NOMO-1 (cell line): ENCODE measurements around the gene MPV17L2.
A peak's percentile ranks its signal among the peaks of the same experiment; 100 is the strongest.
"Not testable (repeated sequence)": the region's sequence is repeated elsewhere in the genome, so short reads cannot be mapped to it uniquely, and the experiment has no call there.

Experiments
- DNase-seq, 2 experiments: peaks; one replicate each; lab custom pipeline; 2025; ENCODE audit not compliant: unreplicated experiment in 2 of 2; lab: John Stamatoyannopoulos, UW

MPV17L2 gene

DNA sequence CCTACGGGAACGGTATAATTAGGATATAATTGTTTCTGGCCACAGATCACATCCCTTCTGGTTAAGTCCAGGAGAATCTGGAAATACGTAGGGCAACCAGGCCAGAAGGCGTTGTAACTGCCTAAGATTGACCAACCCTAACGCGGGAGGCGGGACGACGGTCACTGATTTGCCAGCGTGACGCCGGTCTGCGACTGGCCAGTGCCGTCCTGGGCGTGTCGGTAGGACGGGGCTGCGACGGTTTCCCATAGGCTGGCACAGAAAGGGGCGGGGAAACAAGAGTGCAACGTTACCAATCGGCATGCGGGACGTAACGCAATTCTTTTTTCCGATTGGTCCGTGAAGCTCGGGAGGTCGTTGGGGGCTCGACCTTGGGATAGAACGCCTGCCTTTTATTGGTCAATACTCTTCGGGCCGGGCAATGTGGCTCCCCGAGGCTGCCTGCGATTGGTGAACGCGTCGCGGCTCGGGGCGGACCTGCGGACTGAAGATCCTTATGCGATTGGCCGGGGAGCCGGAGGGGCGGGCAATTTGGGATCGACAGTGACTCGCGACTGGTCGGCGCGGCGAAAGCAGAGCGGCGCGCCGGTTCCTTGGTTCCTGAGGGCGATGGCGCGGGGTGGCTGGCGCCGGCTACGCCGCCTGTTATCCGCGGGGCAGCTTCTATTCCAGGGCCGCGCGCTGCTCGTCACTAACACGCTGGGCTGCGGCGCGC lies at the start of gene MPV17L2:
Gene MPV17L2, plus strand, starts transcription at position 546 of the 715 bp plus-strand sequence. Its CDS starts 64 bp downstream, at position 610.
- peak; percentile 99 for DNase-seq

DNA sequence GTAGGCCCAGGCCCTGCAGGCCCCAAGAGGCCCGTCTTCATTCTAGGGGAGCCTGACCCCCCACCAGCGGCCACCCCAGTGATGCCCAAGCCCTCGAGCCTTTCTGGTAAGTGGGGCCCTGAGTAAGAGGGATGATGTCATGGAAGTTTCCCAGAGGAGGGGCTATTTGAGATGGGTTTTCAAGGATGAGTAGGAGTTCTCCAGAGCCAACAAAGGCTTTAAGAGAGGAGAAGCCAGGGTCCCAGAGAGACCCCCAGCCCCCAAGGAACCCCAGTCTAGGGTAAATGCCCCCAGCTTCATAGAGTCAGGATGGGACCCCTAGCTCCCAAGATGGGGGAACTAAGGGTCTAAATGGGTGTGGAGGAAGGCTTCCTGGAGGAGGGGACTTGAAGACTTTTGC lies 49.1 kb upstream of the MPV17L2 start:
- no peak for DNase-seq

DNA sequence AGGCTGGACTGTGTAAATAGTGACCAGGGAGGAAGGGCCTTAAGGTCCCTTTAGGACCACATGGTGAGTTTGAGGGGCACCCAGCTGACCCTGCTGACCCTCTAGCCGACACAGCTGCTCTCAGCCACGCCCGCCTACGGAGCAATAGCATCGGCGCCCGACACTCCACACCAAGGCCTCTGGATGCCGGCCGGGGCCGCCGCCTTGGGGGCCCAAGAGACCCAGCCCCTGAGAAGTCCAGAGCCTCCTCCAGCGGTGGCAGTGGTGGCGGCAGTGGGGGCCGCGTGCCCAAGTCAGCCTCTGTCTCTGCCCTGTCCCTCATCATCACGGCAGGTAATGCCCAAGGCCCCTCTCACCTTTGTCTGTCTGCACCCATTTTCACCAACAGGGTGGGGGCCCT lies 48.7 kb upstream of the MPV17L2 start:
- DNase-seq = no peak

GRCh38 chr19:18144906-18145305 lies 48.1 kb upstream of the MPV17L2 start:
- DNase-seq = no peak

- no peak for DNase-seq
These were observed 47.5 kb upstream of the MPV17L2 start for GRCh38 chr19:18145391-18145999.

- DNase-seq = no peak
These were observed 45.6 kb upstream of the MPV17L2 start for GRCh38 chr19:18147396-18147795.

GRCh38 chr19:18149596-18149975 lies 43.4 kb upstream of the MPV17L2 start:
- DNase-seq = no peak

DNA sequence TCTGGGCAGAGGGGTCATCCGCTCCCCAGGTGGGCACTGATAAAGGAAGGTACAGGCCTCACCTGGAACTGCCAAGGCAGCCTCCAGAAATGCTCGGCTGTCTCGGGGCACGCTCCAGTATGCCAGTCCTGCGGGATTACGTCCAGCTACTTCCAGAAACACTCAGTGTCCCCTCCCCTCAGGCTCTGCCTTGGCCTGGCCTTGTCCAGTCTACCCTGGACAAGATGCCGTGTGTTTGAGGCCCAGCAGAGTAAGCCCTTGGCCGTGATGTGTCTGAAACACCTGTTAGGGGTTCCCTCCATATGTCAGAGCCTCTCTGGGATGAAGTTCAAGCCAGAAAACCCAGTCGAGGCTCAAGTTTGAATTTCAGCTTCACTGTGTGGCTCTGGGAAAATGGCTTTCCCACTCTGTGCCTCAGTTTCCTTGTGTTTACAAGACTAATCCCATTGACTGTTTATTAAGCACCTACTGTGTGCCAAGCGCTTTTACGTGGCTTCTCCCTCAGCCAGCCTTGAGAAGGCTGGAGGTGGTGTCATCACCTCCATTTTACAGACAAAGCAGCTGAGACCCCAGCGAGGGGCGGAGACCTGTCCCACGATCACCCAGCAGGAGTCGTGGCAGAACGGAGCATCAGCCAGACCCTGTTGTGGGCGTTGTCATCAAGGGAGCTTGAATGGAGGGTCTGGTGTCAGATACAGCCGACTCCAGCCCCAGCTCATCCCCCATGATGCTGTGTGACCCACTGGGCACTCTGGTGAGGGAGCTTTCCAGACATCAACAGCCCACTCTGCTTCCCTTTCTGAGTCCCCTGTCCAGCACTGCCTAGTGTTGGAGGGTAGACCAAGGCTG lies 42.0 kb upstream of the MPV17L2 start:
- DNase-seq = no peak

GRCh38 chr19:18152442-18152816 lies 40.6 kb upstream of the MPV17L2 start:
- DNase-seq = peak; percentile 99

DNA sequence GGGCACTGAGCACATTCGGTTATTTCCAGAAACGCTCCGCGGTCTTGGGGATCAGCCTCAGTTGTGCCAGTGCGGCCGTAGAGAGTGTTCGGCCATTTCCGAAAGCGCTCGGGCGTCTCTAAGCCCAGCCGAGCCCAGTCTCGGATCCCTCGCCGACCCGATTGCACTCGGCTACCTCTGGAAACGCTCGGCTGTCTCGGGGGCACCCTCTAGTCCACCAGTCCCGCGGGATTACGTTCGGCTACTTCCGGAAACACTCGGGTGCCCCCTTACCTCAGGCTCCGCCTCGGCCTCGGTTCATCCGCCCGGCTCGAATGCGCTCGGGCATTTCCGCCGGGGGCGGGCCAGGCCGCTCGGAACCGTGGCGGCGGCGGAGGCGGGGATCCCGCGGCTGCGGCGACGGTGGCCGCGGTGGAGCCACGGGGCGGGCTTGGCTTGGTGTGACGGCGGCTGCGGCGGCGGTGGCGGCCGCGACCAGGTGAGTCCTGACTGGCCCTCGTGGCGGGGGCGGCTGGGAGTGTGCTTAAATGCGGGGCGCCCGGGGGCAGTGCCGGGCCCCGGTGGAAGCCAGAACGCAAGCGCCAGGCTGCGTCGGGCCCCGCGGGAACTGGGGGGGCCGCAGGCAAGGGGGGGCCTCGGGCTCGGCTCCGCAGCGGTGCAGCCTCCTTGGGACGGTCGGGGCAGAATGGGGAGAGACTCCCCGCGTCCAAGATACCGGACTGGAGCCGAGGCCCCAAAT lies 40.0 kb upstream of the MPV17L2 start, which contains the start of gene PIK3R2:
Gene PIK3R2, plus strand, starts transcription at position 347 of the 739 bp plus-strand sequence. CDS start 2,717 bp downstream, outside the sequence.
- DNase-seq = peak; percentile 97 to 98

DNA sequence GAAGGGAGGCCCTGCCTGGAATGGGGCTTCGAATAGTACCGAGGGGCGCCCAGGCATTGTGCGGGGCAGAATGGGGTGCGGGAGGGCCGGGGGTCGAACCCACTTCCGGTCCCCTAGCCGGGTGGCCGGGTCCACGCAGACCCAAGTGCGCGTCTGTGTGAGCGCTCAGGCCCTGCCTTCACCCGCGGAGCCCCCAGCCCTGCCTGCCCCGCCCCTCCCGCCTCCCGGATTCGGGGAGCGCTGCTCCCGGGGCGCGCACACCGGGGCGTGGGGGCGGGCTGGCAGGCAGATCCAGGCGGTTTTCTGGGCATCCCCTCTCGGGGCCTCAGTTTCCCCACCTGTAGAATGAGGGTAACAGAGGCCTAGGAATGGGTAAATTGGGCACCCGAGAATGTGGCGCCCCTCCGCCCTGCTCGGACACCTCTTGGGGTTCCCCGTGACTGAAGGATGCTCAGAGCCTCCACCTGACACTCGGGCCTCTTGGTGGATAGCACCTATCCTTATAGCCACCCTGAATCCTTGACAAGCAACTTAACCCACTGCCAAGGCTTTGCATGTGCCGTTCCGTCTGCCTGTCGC lies 39.4 kb upstream of the MPV17L2 start:
- no peak for DNase-seq

DNA sequence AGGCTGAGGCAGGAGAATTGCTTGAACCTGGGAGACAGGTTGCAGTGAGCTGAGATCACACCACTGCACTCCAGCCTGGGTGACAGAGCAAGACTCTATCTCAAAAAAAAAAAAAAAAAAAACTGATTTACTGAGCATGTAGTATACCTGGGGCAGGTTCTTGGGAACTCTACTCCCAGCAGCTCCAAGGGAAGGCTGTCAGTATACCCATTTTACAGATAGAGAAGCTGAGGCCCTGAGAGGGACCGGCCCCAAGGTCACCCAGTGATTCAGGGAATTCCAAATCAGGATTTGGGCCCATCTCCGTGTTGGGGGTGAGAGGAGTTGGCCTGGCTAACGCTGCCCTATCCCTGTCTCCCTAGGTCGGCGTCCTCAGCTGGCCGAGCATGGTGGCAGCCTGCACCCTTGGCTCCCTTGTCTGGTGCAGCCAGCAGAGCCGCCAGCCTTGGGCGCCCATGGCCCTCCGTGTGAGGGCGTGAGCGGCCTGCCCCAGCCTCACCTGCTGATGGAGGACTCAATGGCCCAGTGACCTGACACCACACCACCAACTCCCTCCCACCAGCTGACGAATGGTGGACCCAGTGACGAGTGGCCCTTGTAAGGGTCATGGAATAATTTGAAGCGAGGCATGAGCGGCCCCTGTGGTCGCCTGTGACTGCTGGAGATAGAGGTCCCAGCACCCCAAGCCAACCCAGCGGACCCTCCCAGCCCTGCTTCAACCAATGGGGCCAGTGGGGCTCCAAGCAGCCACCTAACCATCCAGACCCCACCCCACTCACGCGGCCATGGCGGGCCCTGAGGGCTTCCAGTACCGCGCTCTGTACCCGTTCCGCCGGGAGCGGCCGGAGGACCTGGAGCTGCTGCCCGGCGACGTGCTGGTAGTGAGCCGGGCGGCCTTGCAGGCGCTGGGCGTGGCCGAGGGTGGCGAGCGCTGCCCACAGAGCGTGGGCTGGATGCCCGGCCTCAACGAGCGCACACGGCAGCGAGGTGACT lies 37.6 kb upstream of the MPV17L2 start:
- DNase-seq = no peak

GRCh38 chr19:18156268-18156667 lies 36.8 kb upstream of the MPV17L2 start:
- DNase-seq = no peak

- no peak for DNase-seq
These were observed 36.1 kb upstream of the MPV17L2 start for GRCh38 chr19:18156841-18157464.

DNA sequence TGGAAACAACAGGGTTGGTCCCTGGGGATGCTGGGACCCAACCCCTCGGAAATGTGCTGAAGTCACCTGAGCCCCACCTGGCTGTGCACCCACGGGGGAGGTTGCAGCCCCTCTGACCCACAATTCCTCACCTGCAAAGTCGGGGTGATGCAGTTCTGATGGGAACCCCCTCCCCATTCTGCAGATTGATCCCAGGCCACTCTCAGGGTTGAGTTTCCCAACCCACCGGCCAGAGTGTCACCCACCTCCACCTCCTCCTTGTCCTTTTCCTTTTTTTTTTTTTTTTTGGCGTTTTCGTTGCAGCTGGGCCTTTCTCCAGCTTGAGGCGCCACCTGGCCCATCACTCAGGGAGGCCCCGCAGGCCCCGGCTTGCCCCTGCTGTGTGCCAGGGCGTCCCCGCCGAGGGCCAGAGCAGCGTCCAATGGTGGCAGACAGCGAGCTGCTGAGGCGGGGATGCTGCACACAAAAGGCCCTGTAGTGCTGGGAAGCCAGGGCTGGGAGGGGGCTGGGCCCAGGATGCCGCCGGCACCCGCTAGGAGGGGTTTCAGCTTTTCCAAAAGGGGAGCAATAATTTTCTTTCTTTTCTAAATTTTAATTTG lies 35.5 kb upstream of the MPV17L2 start:
- no peak for DNase-seq

- DNase-seq = no peak
These were observed 34.6 kb upstream of the MPV17L2 start for GRCh38 chr19:18158467-18158866.

GRCh38 chr19:18159059-18159616 lies 33.9 kb upstream of the MPV17L2 start:
- DNase-seq = not testable (repeated sequence)

GRCh38 chr19:18159810-18160209 lies 33.2 kb upstream of the MPV17L2 start:
- DNase-seq = no peak
